GM20431 (cell line): ENCODE data around the gene CAPZB.

Source experiments
- in situ Hi-C: fragments of 300-500 bp; cut with MseI, MboI; formaldehyde crosslinking; loops from one replicate; pipeline ENCODE4 v1.15.0; 2020; ENCODE audit warnings: low sequenced_read_pairs; ENCODE audit not compliant: unreplicated experiment

CAPZB gene

DNA sequence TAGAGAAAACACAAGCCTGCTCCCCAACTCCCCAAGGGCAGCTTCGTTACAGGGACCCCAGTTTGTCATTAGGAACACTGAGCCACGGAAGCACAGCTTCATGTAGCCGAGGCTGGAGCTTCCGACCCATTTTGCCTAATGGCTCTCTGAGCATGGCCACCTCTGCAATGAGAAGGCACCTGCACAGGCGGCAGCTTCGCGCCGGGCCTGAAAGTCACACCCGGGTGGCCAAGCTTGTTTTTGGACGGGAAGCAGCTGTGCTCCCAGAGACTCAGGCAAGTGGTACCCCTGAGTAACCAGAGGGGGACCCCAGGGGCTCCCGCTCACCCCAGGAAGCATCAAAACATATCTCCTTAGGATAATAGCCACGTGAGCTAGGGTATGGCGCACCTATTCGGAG lies 92.3 kb downstream of the CAPZB start:
- in situ Hi-C loops: loop anchor here (25.0 kb wide), 1 partner anchor 194 kb away; a partner anchor contains a TSS

DNA sequence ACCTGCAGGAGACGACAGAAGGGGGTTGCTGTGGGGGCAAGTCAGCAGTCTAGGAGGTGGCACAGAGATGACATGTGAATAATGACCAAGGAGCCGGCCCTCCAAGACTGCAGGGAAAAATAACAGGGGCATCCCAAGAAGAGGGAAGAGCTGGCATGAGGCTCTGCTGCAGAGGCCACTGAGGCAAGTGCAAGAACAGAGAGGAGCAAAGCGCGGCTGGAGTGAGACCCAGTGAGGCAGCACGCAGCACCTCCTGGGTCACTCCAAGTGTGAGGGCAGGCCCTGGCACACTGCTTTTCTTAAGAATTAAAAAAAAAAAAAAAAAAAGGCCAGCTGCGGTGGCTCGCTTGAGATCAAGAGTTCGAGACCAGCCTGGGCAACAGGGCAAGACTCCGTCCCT lies 93.1 kb downstream of the CAPZB start:
- in situ Hi-C loops: loop anchor here (25.0 kb wide), 1 partner anchor 195 kb away; a partner anchor contains a TSS

DNA sequence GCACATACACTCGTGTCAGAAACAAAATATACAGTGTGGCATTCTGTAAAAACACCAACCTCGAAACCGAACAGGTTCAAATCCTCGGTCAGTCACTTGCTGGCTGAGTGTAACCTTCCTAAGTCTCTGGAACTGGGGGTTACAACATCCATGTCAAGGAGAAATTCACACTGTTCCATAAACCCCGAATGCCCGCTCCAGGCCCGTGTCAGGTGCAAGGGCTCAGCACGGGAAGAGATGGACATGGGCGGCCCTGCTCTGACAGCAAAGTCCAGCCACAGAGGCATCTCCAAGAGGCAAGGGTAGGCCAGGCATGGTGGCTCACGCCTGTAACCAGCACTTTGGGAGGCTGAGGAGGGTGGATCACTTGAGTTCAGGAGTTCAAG lies 93.8 kb downstream of the CAPZB start:
- in situ Hi-C loops: loop anchor here (25.0 kb wide), 1 partner anchor 196 kb away; a partner anchor contains a TSS

DNA sequence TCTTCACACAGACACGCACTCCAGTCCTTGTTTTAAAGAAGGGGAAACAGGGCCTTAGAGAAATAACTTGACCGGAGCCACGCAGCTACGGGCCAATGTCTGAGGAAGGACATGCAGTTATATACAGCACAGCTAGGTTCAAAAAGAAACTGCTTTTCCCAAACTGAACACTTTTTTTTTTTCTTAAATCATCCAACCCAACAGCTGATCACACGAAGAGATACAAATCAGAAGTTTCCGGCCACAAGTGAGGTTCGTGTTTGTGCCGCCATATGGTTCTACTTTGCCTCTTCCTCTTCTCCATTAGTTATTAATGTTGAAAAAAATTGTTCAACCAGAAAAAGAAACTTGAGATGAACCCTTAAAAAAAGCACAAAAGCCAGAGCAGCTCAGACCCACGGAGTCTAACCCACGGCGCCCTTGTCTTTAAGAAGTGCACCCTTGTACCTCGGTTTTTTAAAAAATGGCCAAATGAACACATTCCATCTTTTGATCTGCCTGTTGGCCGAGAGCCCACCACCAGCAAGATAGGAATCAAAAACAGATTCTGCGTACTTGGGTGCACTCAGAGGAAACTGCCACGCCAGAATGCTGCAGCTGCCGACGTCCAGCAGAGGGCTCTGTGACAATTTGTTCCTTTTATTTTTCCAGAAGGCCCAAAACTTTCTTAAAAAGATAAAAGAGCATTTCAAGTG lies 94.3 kb downstream of the CAPZB start:
- in situ Hi-C loops: loop anchor here (25.0 kb wide), 1 partner anchor 196 kb away; a partner anchor contains a TSS

DNA sequence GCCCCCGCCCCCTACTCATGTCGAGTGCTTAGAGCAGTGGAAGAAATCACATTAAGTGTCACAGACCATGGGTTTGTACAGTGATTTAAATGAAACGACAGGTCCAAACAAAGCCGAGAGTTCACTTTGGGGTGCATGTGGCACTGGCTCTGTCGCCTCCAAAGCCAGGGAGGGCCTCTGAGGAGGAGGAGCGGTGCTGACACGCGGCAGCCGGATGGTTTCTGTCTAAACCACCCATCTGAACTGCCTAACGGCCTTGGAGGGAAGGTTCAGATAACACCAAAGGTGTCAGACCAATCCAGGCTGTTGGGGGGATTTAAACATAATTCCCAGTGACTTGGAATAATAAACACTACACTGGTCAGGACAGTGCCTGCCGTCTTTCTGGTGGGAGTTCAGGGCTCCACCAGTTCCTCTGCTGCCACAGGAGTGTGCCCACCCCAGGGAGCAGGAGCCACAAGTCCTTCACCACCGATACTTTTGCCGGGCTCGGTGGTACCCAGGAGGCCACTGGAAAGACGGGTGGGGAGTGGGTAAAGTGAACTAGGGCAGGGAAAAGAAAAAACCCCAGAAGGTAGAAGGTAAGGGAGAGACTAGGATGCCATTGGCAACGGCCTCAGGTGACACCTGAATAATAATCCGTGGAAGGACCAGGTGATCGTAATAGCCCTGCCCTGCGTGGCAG lies 95.0 kb downstream of the CAPZB start:
- in situ Hi-C loops: loop anchor here (25.0 kb wide), 1 partner anchor 197 kb away; a partner anchor contains a TSS

DNA sequence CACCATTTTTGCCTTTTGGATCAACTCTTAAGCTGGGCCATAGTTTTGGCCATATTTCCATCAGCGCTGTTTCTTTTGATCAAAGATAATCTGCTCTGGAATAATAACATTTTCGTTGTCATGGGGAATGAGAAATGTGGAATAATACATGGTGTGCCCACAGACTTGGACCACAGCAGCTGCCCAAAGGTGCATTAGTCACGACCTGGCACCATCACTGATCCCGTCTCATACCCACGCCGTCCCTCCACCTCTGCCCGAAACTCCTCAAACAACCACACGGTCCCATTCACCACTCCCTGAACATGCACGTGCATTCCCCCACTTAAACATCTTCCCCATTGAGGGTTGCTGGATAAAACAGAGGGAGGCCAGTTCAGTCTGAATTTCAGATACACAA lies 96.4 kb downstream of the CAPZB start:
- in situ Hi-C loops: loop anchor here (25.0 kb wide), 1 partner anchor 198 kb away; a partner anchor contains a TSS

DNA sequence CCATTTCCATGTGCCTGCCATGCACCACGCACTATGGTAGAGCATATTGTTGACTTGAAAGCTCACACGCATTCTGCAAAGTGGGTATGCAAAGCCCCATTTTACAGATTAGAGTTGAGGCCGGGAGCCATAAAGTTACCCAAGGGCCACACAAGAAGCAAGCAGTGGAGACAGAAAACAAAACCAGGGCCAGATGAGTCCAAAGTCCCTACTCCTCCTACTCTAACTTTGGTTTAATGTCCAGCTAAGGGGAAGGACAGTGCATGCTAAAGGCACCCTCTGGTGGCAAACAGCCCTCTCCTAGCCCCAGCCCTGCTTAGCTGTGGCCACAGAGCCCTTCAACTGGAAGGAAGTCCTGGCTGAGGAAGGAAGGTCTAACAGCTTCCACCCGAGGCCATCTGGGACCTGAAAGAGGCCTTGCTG lies 98.3 kb downstream of the CAPZB start:
- in situ Hi-C loops: loop anchor here (25.0 kb wide), 1 partner anchor 200 kb away; a partner anchor contains a TSS

DNA sequence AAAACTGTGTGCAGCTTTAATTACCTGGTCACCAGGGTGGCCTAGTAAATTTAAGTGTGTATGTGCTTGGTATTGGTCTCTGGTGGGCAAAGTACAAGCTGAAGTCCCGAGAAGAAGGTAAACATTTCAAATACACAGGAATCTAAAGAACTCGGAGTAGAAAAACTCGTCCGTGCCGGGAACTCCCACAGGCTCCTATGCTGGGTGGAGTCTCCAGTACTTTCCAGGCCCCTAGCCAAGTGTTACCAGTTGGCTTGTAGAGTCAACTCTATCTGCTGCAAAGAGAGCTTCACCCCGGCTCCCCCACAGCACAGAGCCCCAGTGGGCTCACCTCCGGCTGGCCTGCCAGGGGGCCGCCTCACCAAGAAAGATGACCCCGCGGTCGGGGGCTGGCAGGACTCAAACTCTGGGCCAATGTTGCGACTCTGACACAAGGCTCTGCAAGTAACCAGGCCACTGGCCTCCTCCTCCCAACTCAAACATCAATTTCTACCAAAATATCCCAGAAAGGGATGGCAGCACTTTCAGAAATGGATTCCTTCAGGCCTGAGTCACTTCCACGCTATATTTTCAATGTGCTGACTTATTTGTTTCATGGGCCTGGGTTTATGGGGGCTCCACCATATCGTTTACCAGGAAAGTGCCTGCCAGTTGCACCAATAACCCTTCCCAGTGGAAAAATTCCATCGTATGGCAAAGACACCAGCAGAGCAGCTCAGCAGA lies 99.3 kb downstream of the CAPZB start:
- in situ Hi-C loops: loop anchor here (25.0 kb wide), 1 partner anchor 201 kb away; a partner anchor contains a TSS

DNA sequence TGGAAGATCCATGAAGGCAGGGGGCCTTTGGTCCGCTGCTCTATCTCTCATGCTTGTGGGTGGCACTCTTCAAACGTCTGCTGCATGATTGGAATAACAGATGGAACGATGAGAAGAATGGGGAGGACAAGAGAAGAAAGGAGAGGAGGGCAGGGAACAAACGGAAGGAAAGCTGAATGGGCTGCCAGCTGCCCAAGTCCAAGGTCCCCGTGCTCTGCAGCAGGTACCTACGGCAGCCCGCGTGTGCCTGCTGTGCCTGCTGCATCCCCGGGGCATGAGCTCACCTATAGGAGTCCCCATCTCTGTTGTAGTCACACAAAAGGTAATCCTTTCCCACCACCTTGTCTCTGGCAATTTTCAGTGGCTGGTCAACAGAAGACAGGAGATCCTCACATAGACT lies 100.1 kb downstream of the CAPZB start:
- in situ Hi-C loops: loop anchor here (25.0 kb wide), 1 partner anchor 202 kb away; a partner anchor contains a TSS

DNA sequence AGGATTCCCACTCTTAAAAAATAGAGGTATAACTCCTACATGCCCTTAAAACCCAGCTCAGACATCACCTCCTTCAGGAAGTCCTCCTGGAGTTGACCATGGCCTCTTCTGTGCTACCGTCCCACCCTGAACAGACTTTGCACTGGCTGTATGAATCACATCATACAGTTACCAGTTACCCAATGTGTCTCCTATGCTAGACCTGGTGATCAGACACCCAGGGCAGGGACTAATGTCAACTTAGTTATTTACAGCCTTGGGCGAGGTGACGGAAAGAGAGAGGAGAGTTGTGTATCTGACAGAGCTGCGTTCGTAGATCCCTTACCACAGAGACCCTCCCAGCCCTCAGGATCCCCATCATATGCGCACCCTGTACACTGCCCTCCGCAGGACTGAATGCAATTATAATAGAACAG lies 100.6 kb downstream of the CAPZB start:
- in situ Hi-C loops: loop anchor here (25.0 kb wide), 1 partner anchor 203 kb away; a partner anchor contains a TSS

DNA sequence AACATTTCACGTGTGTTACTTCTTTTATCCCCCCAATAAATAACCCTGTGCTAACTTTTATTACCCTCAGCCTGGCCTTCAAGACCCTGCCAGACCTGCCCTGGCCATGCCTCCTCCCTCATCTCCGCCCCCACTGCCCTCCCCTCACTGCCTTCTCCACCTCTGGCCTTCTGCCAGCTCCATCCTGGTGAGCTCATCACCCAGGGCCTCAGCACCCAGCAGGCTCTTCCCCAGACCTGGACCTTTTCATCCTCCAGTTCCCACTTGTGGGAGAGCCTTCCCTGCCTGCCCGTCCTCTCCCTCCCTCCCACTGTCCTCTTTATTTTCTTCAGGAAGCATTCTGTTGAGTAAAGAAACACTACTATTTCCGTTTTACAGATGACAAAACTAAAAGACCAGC lies 101.2 kb downstream of the CAPZB start:
- in situ Hi-C loops: loop anchor here (25.0 kb wide), 1 partner anchor 203 kb away; a partner anchor contains a TSS

DNA sequence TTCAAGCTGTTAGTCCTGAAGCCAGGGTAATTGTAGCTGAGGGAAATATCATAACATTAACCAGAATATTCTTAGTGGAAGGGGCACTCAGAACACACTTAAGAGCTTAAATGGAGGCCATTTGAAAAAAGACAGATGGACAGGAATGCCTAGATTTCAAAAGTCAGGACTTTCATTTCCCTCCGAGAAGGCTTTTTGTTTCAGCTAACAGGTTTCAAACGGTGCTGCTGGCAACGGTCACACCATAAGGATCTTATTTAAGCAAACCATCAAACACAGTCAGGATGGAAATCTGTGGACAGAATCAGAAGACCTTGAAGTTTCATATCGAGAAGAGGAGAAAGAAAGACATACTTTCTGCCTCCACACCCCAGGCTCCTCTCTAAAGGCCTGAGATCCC lies 103.1 kb downstream of the CAPZB start:
- in situ Hi-C loops: loop anchor here (25.0 kb wide), 1 partner anchor 205 kb away; a partner anchor contains a TSS

DNA sequence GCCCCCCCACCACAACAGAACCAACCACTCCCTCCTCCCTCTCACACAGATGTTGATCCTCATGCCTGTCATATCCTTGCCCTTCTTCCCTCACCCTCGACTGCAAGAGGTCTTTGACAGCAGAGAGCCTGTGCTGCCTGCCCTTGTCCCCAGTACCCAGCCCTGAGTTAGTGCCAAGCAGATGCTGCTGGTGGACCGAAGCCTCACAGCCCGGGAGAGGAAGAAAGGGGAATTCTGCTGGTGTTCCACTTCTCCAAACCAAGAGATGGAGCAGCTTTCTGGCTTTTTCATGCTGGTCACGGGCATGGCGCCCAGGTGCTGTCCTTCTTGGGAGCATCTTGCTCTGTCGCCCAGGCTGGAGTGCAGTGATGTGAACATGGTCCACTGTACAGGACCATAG lies 104.1 kb downstream of the CAPZB start:
- in situ Hi-C loops: loop anchor here (25.0 kb wide), 1 partner anchor 206 kb away; a partner anchor contains a TSS

DNA sequence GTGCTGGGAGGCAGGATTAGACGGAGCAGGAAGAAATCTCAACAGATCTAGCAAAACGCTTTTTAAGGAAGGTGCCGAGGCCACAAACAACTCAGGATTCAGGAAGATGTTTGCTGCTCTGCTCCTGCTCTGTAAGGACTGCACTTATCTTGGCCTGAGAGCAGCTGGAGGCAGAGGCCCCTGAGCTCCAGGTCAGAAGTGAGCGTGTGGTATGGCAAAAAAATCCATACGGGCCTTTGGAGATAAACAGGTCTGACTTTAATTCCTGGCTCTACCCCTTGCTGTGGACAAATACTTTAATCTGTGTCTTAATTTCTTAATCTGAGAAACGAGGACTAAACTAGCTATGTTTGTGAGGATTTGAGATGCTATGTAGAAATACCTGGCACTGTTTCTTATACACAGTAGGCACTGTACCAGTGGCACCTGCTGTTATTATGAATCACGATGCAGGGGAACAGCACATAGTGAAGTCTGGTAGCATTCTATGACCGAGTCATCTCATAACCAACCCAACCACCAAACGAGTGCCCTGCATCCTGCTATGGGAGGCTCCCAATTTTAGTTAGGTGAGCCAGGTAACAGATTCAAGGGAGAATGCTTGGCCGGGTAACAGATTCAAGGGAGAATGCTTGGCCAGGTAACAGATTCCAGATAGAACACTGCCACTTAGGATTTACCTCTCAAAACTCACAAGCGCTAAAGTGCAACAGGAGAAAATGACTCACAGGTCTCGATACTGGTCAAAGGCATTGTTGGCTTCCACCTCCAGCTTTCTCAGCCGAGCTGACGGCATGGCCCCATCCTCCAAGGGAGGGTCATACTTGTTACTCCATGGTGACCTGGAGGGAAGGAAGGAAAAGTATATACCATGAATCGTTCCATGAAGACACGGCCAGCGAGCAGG lies 107.3 kb downstream of the CAPZB start:
- in situ Hi-C loops: loop anchor here (25.0 kb wide), 1 partner anchor 209 kb away; a partner anchor contains a TSS

DNA sequence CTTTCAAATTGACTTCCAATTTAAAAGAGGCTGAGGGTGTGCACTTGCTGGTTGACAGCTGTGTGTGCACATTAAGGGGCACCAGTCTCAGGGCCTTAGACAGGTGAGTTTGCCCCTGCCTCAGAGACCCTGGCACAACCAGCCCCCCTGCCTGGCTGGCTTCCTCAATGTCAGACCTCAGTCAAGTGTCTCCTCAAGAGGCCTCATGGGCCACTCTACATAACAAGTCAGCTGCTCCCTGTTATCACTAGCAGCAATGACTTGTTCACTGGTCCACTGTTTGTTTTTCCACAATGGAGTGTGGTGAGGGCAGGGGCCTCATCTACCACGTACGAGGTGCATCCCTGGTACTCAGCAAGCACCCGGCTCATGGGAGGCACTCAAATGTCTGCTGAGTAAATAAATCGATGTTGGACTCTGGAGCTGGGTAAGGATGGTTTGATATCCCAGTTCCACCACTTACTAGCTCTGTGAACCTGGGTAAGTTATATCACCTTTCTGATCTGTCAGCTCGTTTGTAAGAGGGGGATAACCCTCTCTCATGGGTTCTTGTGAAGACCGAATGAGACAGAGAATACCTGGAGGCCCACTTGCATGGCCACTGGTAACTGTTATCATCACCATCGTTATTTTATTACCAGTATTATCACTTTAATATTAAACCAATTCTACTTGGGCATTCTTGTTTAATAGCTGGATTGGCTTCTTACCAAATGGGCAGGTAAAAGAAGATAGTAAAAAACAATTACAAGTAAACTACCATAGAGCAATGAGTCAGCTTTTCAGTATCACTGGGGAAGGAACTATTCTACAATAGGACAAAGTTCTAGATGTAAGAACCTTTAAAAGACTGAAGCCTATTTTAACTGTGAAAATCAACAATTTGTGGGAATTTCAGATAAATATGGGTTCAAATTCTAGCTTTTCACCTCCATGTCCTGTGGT lies 108.6 kb downstream of the CAPZB start:
- in situ Hi-C loops: loop anchor here (25.0 kb wide), 1 partner anchor 211 kb away; a partner anchor contains a TSS

DNA sequence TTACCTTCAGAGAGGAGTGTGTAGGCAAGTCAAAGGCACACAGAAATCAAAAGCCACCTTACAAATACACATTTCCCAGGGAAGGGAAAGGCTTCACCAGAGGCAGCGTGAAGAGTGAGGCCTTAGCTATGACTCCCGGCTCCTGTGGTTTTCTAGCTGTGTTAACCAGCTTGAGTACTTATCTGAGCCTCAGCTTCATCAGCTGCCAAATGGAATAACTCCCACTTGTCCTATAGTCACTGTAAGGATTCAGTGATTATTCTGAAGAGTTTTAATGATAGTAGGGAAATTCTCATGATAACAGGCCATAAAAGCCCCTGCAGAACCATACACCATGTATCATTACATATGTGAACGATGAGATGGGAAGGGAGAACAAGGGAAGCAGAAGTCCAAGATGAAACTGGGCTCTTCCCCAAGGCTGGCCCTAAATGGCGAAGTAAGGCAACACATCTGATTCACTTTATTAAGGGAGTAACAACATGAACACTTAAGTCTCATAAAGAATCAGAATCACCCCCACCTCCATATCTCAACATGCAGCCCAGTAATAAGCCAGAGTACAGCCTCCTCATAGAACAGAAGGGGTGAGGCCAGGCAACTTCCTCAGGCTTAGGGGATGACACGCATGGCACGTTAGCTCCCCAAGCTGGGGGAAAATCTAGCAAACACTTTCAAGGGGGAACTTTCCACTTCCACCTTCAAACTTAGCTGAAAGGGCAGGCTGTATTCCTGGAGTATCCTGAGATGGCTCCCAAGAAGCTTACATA lies 109.5 kb downstream of the CAPZB start:
- in situ Hi-C loops: loop anchor here (25.0 kb wide), 1 partner anchor 211 kb away; a partner anchor contains a TSS

DNA sequence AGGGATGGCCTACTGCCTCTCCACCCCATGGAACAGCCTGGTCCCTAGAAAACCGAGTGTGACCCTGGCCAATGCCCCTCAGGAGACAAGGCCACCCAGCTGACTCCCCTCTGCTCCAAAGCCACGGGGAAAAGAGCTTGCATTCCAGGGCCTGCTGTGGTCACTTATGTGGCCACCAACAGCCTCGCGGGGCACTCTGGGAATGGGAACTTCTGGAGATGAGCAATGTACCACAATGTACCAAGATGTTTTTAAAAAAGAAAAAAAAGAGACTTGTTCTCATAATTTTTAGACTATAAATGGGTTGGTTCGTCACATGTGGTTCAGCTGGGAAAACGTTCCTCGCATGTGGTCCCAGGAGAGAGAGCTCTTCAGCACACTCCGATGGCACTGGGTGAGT lies 110.4 kb downstream of the CAPZB start:
- in situ Hi-C loops: loop anchor here (25.0 kb wide), 1 partner anchor 212 kb away; a partner anchor contains a TSS
